ENCODE measurements around the gene TENT4A.

Gene TENT4A

DNA sequence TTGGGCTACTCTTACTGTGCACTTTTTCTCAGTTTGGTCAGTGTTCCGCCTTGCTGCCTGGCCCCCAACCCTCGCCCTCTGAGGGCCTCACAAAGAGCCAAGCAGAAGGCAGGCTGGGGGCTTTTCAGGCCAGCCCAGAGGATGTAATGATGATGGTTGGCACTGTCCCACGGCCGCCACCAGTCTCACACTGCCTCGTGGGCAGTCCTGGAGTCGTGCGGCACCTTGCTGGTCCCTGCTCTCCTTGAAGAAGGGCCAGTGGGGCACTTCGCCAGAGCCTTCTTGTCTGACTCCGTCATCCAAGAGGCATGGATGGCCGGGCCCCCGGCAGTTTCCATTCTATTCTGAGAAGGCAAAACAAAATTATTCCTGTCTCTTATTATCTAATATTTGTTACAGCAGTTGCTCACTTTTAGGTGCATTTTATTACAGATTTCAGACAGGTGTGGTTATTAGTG, 21.0 kb downstream of the TENT4A start:
- DNase-seq, result no peak

DNA sequence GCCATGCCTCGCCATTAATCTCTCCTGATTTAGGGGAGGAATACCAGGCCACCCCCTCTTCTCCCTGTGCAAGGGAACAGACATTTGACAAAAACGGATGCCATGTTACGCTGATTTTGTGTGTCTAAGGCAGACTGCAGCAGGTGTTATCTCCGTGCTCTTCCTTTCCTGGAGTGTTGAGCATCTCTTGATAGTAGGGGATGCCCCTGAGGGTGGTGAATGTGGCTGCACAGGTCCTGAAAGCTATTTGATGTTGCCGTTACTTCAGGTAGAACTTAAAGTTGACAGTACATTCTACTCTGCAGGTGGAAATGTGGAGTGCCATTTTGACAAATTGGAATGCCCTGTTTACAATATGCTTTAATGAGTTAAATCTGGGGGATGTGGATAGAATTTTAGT, 21.5 kb downstream of the TENT4A start:
- no peak for DNase-seq

- DNase-seq, result no peak
These were observed 22.9 kb downstream of the TENT4A start for GRCh38 chr5:6736106-6736505.

GRCh38 chr5:6736524-6737042, 23.4 kb downstream of the TENT4A start:
- no peak for DNase-seq

- no peak for DNase-seq
These were observed 24.1 kb downstream of the TENT4A start for GRCh38 chr5:6737043-6737941.

DNA sequence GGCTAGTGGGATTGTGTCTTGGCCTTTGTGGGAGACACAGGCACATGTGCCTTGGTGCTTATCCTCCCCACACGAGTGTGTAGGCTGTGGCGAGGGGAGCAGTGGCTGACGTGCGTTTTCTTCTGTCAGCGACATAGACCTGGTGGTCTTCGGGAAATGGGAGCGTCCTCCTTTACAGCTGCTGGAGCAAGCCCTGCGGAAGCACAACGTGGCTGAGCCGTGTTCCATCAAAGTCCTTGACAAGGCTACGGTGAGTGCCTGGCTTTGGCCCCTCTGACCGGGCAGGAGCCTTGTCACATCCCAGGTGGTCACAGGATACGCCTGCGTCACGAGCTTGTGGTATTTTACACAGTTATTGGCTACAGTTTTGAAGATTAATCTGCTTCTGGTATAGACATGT, 26.4 kb downstream of the TENT4A start:
- no peak for DNase-seq

GRCh38 chr5:6740586-6741150, 27.4 kb downstream of the TENT4A start:
- no peak for DNase-seq

- DNase-seq, result no peak
These were observed 29.0 kb downstream of the TENT4A start for GRCh38 chr5:6742081-6742758.

- no peak for DNase-seq
These were observed 29.9 kb downstream of the TENT4A start for GRCh38 chr5:6743161-6743560.

- DNase-seq, result no peak
These were observed 31.8 kb downstream of the TENT4A start for GRCh38 chr5:6744841-6745705.

GRCh38 chr5:6745706-6746222, 32.5 kb downstream of the TENT4A start:
- peak; percentile 24 for DNase-seq

DNA sequence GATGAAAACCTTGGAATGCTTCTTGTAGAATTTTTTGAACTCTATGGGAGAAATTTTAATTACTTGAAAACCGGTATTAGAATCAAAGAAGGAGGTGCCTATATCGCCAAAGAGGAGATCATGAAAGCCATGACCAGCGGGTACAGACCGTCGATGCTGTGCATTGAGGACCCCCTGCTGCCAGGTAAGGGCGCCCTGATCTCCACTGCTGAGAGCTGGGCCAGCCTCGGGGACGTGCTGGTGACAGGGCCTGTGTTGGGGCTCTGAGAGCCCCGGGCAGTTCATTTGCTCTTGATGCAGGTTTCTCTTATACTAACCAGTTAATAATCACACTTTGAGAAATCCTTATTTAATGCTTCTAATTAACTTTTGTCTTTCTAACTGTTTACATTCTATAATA, 33.0 kb downstream of the TENT4A start:
- DNase-seq, result no peak

DNA sequence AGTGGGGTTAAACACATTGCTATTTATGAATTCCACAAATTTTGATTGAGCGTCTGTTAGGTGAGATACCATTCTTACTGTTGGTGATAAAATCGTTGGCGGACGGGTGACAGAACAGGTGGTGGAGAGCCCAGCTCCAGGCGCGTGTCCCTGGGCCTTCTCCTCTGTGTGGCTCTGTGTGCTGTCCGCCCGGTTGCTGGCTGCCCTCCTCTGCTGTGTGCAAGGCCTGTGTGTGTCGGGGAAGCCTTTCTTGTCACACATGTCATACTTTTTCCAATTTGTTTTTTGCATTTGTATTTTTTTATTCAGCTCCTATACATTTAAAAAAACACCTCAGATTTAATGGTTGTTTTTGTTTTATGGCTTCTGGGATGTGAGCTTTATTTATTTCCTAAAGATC, 33.9 kb downstream of the TENT4A start:
- no peak for DNase-seq

GRCh38 chr5:6748142-6748541, 34.9 kb downstream of the TENT4A start:
- no peak for DNase-seq

DNA sequence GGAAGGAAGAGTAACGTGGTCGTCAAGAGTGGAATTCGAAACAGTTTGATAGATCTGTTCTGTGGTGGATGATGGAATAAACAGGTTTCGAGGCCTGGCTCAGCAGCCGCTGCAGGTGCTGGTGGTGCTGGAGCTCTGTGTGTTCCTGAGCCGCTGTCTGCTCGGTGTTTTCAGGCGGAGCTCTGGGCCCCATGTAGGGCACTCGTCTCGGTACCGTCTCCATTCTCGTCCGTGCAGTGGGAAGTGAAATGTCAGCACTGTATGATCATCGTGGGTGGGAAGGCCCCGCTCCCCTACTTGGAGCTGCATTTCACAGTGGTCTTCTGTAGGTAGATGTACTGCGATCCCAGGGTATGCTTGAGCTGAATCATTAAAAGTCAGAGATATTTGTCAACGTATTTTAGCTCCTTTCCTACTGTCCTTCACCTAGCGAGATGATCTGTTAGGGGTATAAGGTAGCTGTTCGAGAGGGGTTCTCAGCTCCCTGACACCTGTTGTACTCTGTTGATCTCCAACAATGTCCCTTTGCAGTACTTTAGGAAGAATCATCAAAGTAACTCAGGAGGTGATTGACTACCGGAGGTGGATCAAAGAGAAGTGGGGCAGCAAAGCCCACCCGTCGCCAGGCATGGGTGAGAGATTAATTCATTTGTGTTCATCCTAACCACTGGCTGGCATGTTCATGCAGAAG, 35.9 kb downstream of the TENT4A start:
- DNase-seq, result no peak

GRCh38 chr5:6750142-6750840, 37.1 kb downstream of the TENT4A start:
- DNase-seq, result no peak

GRCh38 chr5:6750951-6751685, 37.9 kb downstream of the TENT4A start:
- no peak for DNase-seq

DNA sequence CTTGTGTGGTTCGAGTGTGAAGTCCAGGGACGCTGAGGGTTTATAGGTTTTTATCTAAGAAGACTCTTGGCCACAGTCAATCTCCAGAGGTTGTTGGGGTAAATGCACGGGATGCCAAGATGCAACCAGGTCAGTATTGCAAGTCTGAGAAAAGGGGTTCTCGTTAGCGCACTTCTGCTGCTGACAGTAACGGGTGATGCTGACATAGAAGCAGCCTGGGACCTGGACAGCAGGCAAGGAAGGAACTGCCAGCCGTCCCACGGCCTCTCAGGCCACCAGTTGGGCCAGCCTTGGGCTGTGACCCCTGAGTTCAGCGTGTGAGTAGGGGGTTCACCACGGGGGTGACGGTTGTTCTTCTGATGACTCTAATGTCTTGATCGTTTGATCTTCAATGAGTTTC, 39.0 kb downstream of the TENT4A start:
- no peak for DNase-seq

DNA sequence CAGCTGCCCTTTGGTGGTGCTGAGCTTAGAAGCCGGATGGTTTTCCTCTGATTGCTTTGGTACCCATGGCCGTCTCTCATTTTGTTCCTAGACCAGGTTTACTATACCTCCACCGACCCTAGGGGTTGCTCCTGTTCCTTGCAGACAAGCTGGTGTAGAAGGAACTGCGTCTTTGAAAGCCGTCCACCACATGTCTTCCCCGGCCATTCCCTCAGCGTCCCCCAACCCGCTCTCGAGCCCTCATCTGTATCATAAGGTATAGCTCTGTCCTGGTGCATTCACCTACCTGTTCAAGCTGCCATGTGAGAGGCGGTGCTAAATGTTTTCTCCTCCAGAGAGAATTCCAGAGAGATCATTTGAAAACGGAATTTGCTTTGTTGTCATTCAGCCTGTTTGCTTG, 39.5 kb downstream of the TENT4A start:
- no peak for DNase-seq

DNA sequence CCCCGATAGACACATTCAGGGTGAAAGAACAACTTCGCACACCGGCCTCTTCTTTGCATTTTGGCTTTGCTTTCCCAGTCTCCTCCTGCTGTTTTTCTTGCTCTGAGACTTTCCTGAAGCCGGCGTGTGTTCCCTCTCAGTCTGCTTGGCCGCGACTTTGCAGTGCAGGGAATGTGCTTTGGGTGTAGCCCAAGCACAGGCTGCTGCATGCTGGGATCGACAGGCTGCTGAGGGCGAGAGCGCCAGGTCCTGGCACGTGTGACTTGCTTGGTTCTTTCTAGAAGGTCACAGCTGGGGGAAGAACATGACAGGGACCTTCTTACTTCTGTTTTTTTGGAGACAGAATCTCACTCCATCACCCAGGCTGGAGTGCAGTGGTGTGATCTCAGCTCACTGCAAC, 40.6 kb downstream of the TENT4A start:
- DNase-seq, result no peak

Measured in NCI-H1092 treated with DMSO at 0.1 percent for 48 hours (cell line).